Fibroblast of skin of back (primary cell): ENCODE results near the gene ANO1.

Experiments used
- DNase-seq: peaks from one replicate; pipeline ENCODE4 v3.0.0-alpha.2; 2013

The ANO1 gene

DNA sequence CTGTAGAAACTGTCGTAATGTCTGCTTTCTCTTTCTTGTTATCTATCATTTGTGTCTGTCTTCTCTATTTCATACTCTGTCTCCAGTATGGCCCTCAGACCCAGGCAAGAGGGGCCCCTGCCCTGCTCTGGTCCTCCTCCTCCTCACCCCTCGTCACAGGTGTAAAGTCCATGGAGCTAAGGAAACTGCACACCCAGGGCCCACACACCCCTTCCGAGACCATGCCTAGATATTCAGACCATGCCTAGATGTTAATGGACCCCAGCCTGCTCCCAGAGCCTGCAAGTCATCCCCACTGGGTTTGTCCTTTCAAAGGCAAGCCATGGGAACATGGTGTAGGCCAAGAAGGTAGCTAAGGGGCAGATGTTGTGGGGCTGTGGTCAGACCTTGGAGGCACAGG, 24.1 kb upstream of the ANO1 start:
- DNase-seq = no peak

DNA sequence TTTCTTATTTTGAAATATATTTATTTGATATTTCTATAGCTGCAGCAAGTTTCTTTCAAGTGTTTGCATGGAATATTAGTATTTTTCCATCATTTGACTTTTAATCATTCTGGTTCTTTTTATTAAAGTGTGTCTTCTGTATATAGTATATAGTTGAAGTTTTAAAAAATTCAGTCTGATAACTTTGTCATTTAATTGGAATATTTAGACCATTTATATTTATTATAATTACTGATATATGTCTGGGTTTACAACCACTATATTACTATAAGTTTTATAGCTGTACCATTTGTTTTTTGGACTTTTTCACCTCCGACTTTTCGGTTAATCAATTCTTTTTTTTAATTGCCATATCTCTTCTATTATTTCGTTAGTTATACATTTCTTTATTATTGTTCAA, 22.7 kb upstream of the ANO1 start:
- DNase-seq = no peak

DNA sequence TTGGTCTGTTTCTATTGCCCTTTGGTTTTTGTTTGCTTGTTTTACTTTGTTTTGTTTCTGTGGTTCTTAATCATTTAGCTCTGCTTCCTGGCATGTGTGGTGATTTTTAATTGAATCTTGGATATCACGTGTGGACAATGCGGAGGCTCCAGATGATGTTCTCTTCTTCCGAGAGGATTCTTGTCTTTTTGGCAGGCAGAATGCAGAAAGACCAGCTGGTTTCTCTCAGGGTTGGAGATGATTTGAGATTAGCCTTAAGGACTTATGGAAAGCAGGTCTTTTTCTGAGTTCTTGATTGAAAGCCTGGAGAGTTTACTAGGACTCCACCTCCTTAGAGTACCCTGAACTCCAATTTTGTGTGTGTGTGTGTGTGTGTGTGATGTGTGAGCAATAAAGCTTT, 21.0 kb upstream of the ANO1 start:
- DNase-seq = no peak

DNA sequence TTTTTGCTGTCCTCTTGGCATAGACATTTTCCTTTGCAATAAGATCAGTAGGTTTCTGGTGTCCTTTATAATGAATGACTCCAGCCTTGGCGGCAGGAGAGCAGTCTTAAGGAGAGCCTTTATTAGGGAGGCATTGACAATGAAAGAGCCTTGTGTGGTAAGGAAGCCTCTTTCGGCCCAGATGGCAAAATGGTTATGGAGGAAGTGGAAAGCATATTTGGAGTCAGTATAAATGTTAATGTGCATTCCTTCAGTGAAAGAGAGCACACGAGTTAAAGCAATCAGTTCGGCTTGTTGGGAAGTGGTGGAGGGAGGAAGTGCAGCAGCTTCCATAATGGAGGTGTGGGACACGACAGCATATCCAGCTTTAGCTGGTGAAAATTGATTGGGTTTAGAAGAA, 18.1 kb upstream of the ANO1 start:
- no peak for DNase-seq

DNA sequence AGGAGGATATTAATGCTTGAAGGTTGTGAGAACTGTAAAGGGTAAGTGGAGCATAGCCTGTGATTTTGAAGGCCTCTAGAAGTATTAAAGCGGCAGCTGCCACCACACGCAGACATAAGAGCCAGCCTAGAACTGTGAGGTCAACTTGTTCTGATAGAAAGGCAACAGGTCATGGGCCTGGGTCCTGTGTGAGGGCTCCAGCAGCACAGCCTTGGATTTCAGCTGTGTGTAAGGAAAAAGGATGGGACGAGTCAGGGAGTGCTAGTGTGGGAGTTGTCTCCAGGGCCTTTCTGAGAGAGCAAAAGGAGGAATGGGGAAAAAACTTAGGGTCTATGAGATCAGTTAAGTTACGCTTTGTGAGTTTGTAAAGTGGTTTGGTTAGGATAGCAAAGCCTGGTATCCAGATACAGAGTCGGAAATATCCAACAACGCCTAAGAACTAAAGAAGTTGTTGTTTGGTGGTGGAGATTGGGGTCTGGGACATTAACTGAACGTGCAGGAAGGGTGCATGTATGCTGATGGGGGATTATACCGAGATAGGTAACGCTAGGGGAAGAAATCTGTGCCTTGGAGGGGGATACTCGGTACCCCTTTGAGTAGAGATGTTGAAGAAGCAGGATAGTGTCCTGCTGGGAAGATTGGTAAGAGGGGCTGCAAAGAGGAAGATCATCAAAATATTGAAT, 17.4 kb upstream of the ANO1 start:
- DNase-seq = no peak

DNA sequence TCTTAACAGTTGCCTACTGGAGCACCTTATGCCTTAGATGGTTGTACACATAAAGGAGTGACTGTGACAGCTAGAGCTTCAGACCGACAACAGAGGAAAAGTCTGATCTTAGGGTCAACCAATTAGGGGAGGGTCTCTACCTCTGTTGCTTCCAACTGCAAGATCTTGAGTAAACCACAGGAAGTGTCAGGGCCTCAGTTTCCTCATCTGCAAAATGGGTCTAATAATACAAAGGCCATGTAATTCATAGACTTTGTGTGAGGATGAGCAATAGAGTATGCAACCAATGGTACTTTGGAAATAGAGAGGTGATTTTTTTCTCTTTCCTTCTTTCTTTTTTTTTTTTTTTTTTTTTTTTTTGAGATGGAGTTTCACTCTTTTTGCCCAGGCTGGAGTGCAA, 16.4 kb upstream of the ANO1 start:
- no peak for DNase-seq

DNA sequence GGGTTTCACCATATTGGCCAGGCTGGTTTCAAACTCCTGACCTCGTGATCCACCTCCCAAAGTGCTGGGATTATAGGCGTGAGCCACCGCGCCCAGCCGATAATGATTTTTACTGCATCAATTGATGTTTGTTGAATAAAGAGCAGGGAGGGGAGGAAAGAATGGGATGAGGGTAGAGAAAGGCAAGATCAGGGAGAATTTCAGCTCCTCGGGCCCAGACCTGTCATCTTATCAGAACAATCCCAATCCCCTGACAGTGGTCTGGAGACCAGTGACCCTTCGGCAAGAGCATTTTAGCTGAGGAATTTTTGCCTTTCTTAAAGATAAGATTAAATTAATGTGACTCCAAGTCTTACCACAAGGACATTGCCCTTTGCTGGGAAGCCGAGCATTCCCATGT, 15.0 kb upstream of the ANO1 start:
- DNase-seq = no peak

DNA sequence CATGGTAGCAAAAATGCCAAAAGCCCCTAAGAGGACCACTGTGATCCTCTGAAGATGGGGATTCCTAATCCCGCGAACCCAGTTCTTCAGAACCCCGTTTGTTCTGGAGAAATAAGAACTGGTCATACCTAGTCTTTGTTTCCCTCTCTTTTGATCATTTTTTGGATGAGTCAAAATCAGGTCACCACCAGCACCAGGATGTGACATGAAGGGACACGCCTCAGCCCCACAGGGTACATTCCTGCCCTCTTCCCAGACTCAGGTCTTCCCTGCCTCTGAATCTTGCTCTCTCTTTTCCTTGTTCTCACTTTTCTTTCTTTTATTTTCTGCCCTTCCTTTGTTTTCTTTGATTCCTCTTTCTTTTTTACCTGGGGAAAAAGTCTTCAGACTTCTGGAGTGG, 14.6 kb upstream of the ANO1 start:
- no peak for DNase-seq

DNA sequence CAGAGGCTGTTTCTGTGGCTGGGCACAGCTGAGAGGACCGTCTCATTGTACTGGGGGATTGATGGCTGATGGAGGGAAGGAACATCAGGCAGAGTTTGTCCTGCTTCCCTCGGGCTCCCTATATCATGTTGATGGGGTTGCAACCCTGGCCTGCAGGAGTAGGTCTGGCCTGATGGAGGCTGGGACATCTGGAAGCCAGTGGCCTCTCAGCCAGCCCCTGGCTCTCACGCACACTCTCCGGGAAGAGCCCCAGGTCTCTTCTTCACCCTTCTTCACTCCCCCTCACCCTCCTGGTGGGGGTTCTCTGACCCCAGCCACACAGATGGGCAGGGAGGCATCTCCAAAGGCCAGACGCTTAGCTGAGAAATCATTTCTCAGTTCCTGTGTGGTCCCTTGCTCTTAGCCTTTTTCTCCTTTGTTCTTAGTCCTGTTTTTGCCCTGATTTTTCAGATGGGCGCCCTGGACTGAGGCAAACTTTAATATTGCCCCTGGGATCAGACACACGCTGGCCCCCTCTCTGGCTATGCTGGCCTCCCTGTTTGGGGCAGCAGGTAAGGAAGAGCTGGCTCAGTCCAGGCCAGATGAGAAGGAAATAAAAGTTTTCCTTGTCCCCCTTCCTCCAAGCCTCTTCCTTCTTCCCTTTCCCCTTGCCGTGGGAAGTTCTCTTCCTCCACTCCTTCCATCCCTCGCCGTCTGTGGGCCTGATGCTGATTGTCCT, 13.9 kb upstream of the ANO1 start:
- no peak for DNase-seq

DNA sequence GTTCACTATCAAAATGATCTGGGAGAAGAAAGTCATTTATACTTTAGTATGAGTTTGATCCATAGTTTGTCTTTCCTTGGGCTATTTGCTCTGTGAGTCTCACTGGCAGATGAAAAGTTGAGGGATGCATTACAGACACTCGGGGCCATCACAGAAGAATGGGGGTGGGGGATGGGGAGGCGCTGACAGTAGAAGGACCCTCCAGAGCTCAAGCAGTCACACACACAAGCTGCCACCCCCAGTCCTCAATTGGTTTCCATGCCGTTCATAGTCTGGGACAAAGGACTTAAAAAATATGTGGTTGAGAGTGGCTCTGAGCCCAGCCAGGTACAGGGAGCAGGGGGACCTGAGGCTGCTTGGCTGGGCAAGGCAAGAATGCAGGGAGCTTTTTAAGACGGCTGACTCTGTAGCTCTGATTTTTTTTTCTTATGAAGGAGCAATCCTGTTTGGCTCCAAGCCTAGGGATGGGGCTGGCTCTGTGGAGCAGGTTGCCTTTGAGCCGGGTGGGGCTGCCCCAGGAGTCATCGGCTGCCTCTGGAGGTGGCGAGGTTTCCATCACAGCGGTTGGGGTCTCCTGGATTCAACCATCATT, 13.3 kb upstream of the ANO1 start:
- DNase-seq = no peak

DNA sequence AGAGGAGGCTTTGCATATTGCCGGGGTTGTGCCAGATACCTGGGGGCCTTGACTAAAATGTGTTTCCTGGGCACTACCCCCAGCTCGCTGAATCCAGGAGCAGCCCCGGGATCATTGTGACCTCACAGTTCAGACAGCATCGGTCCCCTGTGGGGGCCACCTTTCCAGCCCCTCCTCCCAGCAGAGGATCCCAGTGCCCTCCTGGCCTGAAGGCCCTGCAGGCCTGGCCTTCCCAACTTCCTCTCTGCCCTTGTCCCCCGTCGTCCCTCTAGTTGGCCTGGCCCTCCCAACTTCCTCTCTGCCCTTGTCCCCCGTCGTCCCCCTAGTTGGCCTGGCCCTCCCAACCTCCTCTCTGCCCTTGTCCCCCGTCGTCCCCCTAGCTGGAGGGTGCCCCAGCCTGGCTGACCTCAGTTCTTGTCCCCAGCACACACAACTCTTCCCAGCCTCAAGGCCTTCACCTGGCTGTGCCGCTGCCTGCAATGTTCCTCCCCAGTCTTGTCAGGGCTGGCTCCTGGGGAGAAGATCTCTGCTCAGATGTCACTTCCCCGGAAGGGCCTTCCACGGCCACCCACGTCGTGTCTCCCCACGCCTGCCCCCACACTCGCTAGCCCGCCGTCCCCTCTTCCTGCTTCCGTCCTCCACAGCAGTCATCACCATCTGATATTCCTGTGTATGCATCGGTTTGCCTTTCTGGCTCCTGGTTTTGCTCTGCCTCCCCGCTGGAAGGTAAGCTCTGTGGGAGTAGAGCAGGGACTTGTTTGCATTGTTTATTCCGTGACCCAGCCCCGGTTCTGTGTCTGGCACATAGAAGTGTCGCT, 12.6 kb upstream of the ANO1 start:
- DNase-seq = no peak

DNA sequence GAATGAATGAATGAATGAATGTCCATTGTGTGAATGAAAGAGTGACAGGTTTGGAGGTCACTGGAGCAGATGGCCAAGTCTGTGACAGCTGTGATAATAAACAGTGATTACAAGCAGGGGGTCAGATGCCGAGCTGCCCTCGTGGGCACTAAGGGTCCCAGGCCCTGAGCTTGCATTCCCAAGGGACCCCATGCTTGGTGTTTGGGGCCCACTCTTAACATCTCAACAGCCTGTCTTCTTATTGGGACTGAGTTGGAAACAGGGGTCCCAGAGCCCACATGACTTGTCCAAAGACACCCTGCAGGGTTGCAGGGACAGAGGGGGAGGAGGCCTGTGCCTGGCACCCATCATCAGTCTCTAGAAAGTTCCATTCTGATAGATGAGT, 12.0 kb upstream of the ANO1 start:
- DNase-seq = no peak

DNA sequence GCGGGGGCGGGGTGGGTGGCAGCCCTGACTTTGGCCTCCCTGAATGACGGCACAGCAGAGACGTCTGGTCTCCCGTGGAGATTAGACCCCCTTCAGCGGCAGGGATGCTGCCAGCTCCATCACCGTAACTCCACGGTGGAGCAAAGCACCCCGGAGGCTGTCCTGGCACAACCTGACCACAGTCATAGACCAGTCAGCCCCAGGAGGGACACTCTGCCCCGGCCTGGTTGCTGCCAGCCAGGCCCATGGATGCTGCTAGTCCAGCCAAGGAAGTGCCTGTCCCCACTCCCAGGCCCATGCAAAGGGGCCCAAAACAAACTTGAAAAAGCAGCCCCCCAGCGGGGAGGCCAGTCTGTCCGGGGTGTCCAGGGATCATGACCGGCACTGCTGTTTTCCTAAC, 11.5 kb upstream of the ANO1 start:
- no peak for DNase-seq

DNA sequence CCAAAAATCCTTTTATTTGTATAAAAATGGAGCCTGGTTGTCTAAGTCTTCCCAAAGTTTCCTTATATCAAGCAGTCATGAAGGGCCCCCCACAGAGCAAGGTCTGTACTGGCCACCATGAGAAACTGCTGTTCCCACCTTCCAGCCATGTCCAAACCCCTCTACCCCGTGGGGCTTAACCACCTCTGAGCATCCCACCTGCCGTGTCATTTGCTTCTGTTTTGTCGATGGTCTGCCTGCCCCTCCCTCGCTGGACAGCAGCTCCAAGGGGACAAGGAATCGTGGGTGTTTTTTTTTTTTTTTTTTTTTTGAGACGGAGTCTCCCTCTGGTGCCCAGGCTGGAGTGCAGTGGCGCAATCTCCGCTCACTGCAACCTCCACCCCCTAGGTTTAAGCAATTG, 11.1 kb upstream of the ANO1 start:
- no peak for DNase-seq

DNA sequence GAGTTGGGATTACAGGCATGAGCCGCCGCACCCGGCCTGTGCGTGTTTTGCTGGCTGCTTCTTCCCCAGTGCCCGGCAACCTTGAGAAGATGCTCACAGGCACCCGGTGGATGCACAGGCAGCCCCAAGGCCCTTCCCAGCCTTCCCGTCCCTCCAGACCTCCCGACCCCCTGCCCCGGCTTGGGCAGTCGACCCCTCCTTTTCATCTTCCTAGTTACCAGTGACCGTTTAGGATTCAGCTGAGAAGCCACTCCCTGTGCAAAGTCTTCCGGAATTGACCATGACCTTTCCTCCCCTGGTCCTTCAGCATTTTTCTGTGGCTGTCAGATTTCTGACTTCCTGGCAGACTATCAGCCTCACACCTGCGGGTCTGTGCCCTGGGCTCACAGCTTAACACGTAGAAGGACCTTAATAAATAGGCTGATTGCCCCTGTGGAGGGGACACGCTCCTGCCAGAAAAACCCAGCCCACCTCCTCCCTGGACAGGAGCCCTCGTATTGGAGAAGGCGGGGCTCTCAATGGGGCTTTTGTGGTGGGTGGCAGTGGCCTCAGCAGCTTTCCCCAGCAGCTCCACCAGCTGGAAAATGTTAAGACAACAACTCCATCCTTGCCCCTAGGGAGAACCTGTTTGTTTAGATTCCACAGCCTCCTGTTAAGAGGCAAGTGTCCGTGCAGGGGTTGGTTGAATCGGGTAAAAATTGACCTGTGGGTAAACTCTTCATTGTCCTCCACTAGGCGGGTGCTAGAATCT, 10.4 kb upstream of the ANO1 start:
- no peak for DNase-seq

DNA sequence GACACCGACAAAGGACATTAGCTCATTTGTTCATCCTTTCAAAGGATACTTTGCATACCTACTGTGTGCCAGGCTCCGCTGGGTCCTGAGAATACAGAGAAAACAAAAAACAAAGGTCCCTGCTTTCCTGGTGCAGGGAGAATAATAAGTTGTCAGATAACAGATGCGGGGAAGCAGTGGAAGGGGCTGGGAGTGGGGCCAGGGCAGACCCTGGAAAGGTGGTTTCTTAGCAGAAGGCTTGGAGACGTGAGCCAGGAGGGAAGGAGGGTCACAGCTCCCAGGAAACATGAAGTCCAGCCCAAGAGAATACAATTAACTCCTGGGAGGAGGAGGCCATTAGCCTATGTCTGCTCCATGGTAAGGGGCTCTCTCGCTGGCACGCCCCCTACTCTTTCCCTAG, 9.8 kb upstream of the ANO1 start:
- DNase-seq = no peak

DNA sequence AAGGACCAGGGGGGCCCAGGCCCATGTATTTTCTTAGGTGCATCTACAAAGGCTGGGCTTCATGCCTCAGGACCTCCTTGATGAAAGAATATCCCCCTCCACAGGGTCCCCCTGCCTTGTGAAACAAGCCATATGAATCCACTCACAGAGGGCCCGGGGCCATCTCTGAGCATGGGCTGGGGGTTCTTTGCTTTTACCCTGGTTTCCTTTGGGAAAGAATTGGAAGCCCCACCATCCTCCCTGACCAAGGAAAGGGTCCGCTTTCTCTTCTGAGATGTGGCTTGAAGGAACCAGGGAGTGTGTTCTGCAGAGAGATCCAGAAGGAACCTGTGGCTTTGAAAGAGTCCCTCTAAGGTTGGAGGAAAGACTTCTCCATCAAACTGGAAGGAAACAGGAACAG, 9.2 kb upstream of the ANO1 start:
- DNase-seq = no peak

DNA sequence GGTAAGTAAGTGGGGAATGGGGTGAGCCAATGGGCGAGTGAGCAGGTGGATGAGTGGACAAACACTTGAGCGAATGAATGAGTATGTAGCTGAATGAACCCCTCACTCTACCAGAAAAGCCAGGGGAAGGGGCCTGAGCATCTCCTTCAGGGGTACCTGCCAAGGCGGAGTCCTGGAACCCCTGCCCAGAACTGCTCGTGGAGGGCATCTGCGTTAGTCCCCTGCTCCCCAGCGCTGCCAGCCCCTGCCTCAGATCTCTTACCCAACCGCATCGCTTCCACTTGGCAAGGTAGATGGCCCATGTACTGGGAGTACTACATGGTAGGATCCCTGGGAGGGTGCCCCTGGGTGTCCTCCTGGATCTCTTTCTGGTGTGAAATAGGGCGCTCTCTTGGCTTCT, 7.4 kb upstream of the ANO1 start:
- DNase-seq = no peak

DNA sequence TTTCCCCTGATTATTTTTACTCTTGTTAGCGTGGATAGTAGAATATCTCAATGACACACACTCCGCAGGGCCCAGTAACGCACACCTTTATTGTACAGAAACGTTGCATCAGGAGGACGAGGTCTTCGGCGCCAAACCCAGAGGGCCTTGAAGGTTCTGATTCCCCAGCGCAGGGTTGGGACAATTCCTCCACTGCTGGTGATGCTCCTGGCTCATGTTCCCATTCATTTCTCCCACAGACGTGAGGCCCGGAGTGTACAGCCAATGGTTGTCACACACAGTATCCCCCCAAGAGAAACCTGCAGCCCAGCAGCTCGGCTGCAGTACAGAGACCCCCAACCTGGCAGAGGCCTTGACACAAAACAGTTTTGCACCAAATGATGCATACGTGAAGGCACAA, 6.1 kb upstream of the ANO1 start:
- DNase-seq = no peak

DNA sequence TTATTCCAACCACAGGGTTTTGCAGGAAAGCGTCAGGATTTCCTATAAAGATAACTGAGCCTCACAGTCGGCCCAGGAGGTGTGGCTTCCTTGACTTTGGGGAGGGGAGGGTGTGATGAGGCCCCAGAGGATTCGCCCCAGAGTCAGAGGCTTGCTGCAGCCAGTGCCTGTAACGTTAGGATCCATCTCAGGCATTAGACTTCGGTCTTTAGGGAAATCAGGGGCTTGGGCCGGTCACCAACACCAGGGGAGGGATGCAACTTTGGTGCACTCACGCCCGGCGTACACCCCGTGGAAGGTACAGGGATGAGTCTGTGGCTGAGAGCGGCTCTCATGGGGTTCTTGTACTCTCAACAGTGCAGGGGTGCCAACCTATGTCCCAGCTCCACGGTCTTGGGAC, 5.7 kb upstream of the ANO1 start:
- DNase-seq = no peak

DNA sequence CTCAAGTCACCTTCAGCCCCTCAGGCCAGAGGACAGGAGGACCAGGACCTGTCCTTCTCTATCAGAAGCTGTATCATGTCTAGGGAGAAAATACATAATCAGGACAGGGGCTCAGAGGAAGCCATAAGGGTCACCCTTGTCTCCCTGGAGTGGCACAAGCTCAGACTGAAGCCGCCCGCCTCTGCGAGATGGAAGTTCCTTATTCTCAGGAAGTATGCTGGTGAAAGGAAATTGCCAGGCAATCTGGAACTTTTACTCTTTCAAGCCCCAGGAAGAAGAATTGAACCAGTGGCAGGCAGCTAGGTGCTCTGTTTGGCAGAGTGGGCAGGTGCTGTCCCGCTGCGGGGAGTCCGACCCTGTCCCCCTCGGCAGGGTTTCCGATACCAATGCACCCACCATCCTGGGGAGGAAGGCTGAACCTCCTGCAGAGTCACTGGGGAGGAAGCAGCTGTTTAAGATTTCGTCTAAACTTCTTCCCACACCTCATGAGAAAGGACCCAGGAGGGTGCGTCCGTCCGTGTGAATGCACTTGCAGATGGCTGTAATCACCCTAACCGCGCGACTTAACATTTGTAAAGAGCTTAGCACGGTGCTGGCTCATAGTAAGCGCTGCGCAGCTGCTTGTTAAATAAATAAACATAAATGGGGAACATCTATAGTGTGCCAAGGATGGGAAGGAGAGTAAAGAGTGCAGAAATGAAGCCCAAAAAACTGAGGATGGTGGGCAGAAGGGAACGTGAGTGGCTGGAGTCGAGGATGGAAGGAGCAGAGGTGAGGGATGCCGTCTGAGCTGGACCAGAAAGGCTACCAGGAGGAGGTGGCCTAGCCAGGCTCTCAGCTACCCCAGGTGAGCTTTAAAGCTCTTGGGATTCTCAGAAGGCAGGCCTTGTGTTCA, 5.0 kb upstream of the ANO1 start:
- no peak for DNase-seq
